GM19397 (cell line): Measurements from ENCODE around the gene INTU.
"Not testable (repeated sequence)": the region's sequence is repeated elsewhere in the genome, so short reads cannot be mapped to it uniquely, and the experiment has no call there.

ENCODE experiments used
- ATAC-seq: cut with Tn5 transposase; IDR thresholded peaks from one replicate; pipeline ENCODE4 v1.9.1; 2021; ENCODE audit warnings: mild to moderate bottlenecking, moderate library complexity; ENCODE audit not compliant: unreplicated experiment

Gene INTU

GRCh38 chr4:127642169-127642568, 9.4 kb downstream of the INTU start:
- no peak for ATAC-seq

- ATAC-seq = no peak
Measured at GRCh38 chr4:127643791-127644190, 11.0 kb downstream of the INTU start.

GRCh38 chr4:127648061-127648460, 15.3 kb downstream of the INTU start:
- ATAC-seq = no peak

GRCh38 chr4:127655590-127655989, 22.8 kb downstream of the INTU start:
- ATAC-seq = not testable (repeated sequence)

GRCh38 chr4:127656047-127656680, 23.4 kb downstream of the INTU start:
- no peak for ATAC-seq

- ATAC-seq = no peak
Measured at GRCh38 chr4:127660284-127660885, 27.6 kb downstream of the INTU start.

GRCh38 chr4:127667116-127667515, 34.4 kb downstream of the INTU start:
- no peak for ATAC-seq

GRCh38 chr4:127667772-127668171, 35.0 kb downstream of the INTU start:
- ATAC-seq = no peak

GRCh38 chr4:127668770-127669169, 36.0 kb downstream of the INTU start:
- no peak for ATAC-seq

- ATAC-seq = no peak
Measured at GRCh38 chr4:127669691-127670090, 36.9 kb downstream of the INTU start.

- ATAC-seq = no peak
Measured at GRCh38 chr4:127672111-127672510, 39.4 kb downstream of the INTU start.

GRCh38 chr4:127685292-127685691, 52.5 kb downstream of the INTU start:
- no peak for ATAC-seq

GRCh38 chr4:127686658-127687057, 53.9 kb downstream of the INTU start:
- no peak for ATAC-seq

GRCh38 chr4:127687580-127687979, 54.8 kb downstream of the INTU start:
- ATAC-seq = no peak

GRCh38 chr4:127698789-127699200, 66.0 kb downstream of the INTU start:
- peak; percentile 99 for ATAC-seq

GRCh38 chr4:127708985-127709384, 76.2 kb downstream of the INTU start:
- no peak for ATAC-seq

GRCh38 chr4:127709456-127709855, 76.7 kb downstream of the INTU start:
- ATAC-seq = no peak

GRCh38 chr4:127730142-127730913, 97.6 kb downstream of the INTU start, which contains the start of gene SLC25A31:
SLC25A31 (plus strand) TSS chr4:127730400; CDS start chr4:127730546, 146 bp downstream.
- ATAC-seq = no peak

GRCh38 chr4:127731406-127731805, 98.6 kb downstream of the INTU start:
- ATAC-seq = no peak

- peak; percentile 80 for ATAC-seq
Measured at GRCh38 chr4:127732623-127733328, 100.0 kb downstream of the INTU start.

GRCh38 chr4:127734976-127735375, 102.2 kb downstream of the INTU start:
- ATAC-seq = no peak
